Measurements from ENCODE around the gene CEP170.
"Not testable (repeated sequence)": the region's sequence is repeated elsewhere in the genome, so short reads cannot be mapped to it uniquely, and the experiment has no call there.

The CEP170 gene

DNA sequence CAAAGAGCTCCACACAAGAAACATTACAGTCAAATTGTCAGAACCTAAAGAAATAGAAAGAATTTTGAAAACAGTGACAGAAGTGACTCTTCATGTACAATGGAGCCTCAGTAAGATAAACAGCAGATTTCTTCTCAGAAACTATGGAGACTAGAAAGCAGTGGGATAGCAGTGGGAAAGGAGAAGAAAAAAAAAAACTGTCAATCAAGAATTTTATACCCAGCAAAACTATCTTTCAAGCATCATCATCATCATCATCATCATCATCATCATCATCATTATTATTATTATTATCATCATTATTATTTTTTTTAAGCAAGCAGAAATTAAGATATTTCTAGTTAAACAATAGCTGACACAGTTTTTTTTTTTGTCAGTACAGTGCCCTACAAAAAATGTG lies 24.2 kb downstream of the CEP170 start:
- no peak for DNase-seq

DNA sequence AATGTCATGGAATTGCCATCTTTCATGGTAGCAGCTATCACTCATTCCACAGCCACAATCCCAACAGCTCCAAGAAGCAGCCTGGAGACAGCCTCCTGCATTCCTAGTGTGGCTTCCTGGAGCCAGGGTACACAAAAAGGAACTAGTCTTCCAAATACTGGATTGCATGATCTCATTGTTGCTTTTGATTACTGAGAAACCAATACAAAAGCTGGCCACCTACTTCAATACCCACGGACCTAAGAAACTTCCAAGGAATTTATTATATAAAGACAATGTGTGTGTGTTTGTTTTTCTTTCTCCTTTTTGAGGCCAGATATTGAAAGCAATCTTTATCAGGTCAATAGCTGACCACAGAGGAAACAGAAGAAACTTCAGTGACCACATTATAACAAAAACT lies 25.6 kb downstream of the CEP170 start:
- DNase-seq = no peak

DNA sequence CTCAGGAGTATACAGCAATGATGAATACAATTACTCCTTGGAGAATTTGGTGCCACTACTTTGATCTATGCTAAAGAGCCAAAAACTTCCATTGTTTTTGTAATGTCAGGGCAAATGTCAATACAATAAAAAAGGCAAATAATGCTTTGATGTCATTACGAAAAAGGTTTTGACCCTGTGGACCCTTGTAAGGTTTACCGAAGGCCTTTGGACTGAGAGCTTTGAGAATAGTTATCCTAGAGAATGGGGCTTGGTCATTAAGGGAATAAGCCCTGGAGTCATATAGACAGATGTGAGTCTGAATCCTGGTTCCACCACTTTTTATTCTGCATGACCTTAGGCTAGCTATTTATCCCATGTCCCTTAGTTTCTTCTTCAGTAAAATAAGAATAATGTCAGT lies 27.5 kb downstream of the CEP170 start:
- no peak for DNase-seq

DNA sequence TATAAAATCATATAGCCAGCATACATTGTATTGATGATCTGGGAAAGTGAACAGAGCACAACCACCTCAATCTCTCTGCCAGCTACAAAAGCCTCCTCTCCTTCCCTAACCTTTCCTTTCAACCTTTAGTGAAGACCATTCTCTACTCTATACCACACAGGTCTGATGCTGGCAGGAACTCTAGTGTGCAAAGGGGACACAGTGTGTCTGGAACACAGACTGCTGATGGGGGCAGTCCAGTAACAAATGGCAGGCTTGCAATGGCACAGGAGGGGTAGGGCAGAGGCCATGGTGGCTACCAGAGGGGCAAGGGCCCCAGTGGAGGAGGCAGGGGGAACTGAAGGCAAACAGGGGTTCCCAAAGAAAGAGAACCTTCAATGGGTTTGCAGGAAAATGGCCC lies 37.0 kb downstream of the CEP170 start:
- no peak for DNase-seq

DNA sequence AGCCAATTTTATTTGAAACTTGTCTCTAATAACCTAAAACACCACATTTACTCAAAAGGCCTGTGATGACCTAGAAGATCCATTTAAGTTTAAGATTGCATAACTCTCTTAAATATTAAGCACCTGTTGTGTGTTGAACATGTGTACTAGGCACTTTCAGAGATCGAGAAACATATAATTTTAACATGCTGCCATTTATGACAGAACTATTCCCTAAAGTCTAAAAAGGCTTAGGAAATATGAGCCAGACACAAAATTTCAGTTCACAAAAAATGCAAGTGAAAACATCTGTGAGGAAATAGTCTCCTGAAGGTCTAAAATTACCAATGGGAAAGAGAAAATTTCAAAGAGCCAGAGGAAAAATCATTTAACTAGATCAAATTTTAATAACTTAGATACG lies 37.7 kb downstream of the CEP170 start:
- DNase-seq = no peak

DNA sequence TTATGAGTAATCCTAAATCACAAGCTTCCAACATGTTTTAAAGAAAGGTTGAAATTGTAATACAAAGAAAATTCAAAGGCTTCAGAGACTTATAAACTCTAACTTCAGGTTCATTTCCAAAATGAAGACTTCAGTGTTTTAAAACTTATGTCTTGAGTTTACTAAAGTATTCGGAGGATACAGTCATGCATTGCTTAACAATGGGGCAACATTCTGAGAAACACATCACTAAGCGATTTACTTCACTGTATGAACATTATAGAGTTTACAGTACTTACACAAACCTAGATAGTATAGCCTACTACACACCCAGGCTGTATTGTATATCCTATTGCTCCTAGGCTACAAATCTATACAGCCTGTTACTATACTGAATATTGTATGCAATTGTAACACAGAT lies 38.3 kb downstream of the CEP170 start:
- no peak for DNase-seq

DNA sequence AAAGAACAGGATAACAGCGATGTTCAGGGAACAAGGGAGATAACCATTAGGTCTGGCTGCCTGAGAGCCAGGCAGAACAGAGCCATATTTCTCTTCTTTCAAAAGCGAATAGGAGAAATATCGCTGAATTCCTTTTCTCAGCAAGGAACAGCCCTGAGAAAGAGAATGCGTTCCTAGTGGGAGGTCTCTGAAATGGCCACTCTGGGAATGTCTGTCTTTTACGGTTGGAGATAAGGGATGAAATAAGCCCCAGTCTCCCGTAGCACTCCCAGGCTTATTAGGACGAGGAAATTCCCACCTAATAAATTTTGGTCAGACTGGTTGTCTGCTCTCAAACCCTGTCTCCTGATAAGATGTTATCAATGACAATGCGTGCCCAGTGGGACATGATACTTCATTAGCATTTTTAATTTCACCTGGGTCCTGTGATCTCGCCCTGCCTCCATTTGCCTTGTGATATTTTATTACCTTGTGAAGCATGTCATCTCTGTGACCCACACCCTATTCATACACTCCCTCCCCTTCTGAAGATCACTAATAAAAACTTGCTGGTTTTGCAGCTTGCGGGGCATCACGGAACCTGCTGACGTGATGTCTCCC lies 39.7 kb downstream of the CEP170 start:
- not testable (repeated sequence) for DNase-seq

DNA sequence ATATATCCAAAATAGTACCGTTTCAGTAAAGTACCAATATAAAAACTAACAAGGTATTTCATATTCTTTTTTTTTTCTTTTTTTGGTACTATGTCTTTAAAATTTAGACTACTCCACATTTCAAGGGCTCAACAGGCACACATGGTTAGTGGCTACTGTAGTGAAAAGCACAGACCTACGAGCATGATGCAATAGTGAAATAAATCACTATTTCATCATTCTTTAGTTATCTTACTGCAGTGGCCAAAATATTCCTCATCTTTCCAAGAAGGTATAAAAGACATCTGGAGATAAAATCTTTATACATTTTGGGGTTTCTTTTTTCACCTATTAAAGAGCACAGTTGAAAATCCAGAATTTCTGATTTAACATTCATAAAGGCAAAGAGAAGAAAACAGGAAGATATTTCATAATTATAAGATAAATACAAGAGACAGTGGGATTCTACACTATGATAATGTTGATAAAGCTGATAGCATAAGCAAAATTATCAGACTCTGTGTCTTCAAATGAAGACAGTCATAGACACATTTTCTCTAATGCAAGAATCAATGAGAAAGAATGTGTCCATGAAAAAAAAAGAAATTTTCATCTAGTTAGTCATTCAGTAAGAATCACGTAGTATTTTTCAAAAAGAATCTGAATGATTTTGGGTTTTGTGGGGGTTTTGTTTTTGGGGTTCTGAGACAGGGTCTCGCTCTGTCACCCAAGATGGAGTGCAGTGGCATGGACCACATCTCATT lies 41.9 kb downstream of the CEP170 start:
- DNase-seq = no peak

DNA sequence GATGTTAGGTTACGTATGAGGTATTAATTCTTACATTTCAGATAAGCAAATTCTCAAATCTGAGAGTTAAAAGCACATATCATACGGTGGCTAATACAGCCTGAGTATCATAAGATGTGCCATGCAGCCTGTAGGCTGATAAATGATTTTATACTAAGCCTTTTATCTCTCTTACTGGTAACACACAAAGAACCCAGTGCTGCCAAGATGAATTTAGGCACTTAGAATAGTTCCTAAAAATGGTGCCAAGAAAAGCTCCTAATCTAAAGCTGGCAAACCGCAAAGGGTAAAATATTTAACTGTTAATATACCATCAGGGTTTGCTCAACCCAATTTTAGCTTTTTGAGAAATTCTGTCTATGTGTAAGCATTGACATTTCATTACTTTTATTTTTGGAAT lies 43.1 kb downstream of the CEP170 start:
- DNase-seq = not testable (repeated sequence)

DNA sequence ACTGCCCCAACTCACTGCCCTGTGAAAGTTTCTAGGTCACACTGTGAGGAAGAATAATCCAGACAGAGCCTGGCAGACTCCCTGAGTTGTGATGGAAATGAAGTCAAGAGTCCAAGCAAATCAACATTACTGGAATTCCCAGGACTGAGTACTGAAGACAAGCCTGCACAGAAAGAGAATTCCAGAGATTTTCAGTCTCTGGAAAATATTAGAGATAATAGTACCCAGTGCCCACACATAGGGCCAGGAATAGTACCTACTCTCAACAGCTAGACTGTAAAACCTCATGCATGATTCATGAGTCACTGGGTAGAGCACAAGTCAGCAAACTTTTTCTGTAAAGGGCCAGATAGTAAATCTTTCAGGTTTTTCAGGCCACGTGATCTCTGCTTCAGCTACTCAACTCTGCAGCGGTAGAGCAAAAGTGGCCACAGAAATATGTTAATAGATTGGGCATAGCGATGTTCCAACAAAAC lies 50.0 kb downstream of the CEP170 start:
- DNase-seq = not testable (repeated sequence)

DNA sequence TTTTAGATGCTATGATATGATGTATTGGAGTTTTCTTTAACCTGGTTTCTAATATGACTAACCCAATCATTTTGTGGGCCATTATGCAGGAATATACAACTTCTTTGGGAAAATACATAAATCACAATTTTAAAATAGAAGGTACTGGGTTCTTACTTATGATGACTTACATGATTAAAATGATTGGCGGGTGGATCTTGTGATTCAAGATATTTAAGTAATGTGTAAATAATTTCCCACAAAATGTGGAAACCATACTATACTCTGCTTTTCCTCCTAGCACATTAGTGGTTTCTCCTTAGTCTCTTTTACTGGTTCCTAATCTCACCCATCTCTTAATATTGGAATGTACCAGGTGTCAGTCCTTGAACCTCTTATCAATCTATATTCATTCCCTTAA lies 50.7 kb downstream of the CEP170 start:
- DNase-seq = not testable (repeated sequence)

DNA sequence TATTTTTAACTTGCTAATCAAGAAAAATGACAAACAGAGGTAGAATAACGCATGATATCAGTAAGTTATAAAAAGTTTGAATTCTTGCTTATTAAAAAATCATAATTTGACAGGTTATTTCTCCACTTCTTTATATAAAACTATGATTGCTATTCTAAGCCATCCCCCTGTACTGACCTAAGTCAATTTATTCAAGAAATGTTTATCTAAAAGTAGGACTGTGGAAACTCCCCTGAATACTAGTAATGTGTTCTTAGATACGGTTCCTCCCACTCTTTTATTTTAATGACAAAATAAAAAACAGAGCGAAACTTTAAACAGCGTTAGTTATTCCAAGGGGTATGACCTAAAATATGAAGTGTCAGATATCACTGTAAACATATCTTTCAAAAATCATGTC lies 51.9 kb downstream of the CEP170 start:
- DNase-seq = not testable (repeated sequence)

DNA sequence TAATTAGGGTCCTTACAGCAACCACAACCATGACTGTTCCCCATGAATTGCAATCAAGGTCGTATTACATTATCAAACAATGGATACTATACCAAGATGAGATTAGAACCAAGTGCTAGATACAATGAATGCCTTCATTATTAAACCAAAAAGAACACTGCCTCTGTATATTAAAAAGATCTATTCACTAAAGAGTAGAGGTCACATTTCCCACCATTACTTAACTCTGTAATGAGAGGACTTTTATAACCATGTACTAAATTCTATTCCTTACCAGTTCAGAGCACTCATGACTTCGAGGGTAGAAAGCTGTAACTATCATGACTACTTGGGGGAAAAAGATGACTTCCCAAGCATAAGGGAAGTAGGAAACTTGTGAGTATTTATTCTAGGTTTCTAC lies 53.8 kb downstream of the CEP170 start:
- not testable (repeated sequence) for DNase-seq

DNA sequence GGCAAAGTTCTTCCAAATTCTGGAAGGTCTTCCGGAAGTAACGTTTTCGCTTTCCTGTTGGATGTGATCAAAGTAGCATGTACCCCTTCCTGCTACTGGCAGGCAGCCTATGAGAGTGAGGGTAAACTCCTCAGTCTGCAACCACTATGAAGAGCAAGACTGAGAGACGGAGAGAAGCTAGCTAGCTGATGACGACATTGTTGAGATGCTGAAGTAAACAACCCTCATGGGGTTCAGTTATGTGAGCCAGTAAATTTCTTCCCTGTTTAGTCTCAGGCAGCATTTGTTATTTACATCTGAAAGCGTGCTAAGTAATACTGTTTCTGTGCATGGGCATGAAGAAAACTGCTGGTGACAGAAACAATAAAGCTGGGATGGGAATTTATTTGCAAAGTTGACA lies 57.6 kb downstream of the CEP170 start:
- not testable (repeated sequence) for DNase-seq

DNA sequence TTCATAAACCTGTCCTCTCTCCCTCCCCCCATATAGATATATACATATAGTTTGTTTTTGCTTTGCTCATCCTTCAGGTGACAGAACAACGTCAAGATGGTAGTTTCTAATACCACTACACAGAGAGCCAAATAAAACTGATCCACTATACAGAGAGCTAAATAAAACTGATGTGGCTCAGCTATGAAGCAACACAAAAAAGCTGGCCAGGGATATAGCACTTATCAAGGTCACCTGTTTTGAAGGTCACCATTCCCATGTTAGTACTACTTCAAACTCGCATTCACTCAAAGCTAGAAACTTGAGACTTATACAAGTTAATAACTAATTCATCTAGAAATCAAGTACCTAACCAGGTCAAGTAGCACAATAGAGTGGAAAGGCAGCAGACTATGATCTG lies 61.8 kb downstream of the CEP170 start:
- DNase-seq = not testable (repeated sequence)

DNA sequence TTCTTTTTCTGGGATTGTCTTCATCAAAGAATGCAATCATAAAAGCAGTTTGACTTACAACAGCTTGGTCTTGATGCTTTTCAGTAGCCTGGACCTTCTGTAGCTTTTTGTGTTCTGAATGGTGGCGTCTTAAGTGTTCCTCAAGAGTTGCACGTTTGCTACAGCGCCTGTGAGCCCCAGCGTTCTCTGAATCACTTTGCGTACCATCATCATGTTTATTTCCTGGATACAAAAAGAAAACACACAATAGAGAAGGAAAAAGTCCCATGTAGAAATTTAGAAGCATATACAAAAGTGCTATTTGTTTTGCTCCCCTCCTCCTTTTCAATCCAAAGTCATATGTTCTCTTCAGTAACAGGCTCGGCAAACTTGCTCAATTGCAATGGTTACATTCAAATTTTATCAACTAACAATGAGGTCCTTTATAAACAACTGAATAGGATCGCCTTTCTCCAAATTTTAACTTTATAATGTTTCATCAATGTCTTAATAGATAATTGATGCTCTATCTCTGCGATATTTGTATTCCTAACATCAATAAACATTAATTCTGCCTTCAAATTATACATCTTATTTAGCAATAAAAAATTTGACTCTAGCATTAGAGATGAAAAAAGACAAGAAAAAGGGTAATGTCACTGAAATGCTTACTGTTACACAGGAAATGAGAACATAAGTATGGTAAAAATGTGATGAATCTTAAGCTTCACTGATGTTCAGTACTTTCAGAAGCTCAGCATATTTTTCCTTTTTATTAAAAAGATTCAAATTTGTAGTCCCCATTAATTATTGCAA lies 68.7 kb downstream of the CEP170 start:
- not testable (repeated sequence) for DNase-seq

DNA sequence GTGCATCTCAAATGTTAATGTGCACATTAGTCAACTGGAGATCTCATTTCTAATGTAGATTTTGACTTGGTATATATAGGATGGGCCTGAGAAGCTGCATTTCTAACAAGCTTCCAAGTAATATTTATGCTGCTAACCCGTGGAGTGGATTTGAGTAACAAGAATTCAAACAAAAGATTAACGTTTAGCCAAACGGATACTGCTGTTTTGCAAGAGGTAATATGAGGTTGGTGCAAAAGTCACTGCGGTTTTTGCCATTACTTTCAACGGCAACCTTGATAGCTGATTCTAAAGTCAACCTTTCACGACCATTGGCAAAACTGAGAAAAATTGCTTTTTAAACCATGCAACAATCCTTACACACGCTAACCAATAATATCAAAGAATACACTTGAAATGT lies 70.3 kb downstream of the CEP170 start:
- not testable (repeated sequence) for DNase-seq

DNA sequence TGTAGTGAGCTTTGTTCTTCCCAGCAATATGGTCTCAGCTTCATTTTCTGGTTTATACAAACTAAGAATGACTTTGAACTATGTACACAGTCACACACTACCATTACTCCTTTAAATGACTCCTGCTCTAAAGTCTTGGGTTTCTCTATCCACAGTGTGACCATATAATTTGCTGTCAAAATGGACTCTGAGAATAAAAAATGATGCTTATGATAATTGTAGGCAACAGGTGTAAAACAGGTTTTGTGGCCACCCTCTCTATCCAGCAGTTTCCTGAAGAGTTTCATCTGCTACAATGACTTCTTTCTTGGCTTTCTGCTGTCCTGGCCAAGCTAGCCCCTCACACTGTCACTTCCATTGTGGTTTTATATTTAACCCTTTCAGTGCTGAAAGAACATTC lies 71.4 kb downstream of the CEP170 start:
- not testable (repeated sequence) for DNase-seq

DNA sequence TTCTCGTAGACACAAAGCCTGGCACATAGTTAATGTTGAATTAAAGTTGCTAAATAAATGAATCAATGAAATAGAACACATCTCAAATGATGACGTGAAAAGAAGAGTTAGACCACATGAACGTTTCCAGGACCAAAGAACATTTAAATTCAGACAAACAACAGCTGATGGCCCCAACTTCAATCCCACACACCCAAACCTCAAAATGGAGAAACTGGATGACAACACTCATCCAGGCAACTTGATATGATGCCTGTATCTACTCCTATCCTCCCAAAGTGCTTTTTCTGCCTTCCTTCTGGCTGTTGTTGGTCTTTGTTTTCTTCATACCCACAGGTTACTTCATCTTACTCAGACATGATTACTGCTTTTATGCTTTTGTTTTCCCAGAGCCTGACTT lies 71.9 kb downstream of the CEP170 start:
- not testable (repeated sequence) for DNase-seq

DNA sequence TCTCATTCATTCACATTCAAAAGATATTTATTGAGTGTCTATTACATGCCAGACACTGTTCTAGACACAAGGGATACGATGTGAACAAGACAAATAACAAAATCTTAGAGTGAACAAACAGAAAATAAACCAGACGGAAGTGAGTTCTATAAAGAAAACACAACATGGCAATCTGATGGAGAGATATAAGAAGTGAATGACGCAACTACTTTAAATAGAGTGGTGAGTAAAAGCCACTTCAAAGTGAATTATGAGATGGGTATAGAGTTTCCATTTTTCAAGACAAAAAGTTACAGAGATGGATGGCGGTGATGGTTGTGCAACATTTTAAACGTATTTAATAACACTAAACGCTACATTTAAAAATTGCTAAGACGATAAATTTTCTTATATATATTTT lies 75.4 kb downstream of the CEP170 start:
- DNase-seq = no peak

DNA sequence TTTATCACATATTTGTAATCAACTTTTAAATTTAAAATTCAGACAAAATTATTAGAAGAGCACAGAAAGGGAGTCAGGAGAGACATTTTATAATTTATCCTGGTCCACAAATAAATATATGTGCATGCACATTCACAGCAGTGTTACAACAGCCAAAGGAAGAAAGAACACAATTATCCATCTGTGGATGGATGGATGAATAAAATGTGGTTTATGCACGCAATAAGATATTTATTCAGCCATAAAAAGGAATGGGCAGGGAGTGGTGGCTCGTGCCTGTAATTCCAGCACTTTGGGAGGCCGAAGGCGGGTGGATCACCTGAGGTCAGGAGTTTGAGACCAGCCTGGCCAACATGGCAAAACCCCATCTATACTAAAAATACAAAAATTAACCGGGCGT lies 77.3 kb downstream of the CEP170 start:
- not testable (repeated sequence) for DNase-seq

DNA sequence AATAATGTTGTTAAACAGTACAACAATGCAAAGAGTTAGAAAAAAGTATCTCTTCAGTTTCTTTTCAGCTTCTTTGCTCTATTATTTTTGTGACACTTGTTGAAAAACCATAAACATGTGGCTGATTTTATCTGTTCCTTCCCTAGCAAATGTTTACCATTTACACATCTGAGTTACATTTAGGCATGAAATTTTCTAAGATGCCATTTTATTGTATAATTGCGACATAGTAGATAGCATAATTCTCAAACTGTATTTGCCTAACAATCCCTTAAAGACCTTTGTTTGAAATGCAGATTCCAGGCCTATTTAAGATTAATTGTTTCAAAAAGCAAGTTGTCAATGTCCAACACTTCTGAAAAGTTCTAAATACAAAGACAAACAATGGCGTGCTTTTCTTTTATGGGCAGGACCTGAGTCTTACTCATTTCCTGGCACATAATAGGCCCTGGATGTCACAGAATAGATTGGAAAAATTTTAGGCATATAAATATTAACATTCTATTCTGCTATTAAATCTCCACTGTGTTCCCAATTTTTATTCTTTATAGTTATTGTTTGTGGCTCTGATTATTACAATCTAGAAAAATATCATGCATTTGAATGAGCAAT lies 81.2 kb downstream of the CEP170 start:
- DNase-seq = not testable (repeated sequence)

DNA sequence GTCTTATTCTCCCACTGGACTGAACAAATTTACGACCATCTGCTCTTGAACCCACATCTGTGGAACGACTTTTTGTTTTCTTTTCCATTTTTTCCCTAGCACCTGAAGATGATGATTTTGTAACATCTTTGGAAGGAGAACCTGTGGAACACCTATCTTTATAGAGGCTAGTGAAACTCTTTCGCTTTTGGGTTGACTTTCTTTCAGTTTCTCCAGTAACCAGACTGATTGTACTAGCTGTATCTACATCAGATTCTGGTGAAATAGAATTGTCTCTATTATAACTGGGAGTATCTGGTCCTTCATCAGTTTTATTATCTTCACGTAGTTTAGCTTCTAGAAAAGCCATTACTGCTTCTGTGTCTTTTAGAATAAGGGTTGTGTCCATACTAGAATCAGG lies 90.2 kb downstream of the CEP170 start:
- not testable (repeated sequence) for DNase-seq
